ENCODE measurements around the gene CCDC106.

Gene CCDC106

DNA sequence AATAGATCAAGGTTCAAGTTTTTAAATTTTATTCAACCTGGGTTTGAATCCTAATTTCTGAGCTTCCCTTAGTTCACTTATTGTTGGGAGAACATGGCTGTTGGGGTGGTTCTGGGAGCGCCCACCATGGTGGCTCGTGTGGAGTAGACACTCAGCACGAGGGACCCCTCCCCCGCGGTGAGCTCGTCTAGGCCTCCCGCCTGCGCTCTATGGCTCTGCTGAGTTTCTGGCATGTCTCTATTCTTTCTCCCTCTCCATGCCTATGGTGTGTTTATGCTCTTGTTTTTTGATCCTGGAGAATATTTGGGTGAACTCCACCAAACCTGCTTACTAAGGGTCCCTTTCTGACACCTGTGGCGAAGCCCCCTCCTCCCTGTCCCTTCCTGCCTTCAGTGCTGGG is 25.5 kb downstream of the CCDC106 start:
- TF ChIP-seq, protein P1, sequence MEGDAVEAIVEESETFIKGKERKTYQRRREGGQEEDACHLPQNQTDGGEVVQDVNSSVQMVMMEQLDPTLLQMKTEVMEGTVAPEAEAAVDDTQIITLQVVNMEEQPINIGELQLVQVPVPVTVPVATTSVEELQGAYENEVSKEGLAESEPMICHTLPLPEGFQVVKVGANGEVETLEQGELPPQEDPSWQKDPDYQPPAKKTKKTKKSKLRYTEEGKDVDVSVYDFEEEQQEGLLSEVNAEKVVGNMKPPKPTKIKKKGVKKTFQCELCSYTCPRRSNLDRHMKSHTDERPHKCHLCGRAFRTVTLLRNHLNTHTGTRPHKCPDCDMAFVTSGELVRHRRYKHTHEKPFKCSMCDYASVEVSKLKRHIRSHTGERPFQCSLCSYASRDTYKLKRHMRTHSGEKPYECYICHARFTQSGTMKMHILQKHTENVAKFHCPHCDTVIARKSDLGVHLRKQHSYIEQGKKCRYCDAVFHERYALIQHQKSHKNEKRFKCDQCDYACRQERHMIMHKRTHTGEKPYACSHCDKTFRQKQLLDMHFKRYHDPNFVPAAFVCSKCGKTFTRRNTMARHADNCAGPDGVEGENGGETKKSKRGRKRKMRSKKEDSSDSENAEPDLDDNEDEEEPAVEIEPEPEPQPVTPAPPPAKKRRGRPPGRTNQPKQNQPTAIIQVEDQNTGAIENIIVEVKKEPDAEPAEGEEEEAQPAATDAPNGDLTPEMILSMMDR (IDR thresholded peaks at IDR 0.05; ENCODE audit: low read depth, low read length), result no peak
- DNase-seq (ENCODE audit: low read depth in 2 of 2), result no peak

DNA sequence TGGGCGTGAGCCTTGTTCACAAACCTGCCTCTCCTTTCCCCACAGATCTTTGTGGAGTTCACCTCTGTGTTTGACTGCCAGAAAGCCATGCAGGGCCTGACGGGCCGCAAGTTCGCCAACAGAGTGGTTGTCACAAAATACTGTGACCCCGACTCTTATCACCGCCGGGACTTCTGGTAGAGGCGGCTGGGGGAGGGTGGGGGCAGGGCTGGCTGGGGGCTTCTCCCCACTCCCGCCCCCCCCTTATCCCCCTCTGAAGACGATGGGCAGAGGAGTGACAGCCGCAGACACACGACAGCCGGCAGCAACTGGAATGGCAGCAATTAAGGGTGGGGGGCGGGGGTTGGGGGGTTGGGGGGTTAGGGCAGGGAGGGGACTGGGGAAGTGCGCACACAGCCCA is 25.9 kb downstream of the CCDC106 start:
- no peak overlapping the region for H3K4me3 ChIP-seq (replicated peaks in 1 of 2; ENCODE audit: low read depth in 2 of 2, low read length in 2 of 2)
- TF ChIP-seq, protein P1 (IDR thresholded peaks at IDR 0.05; ENCODE audit: low read depth, low read length), result no peak
- no peak for DNase-seq (ENCODE audit: low read depth in 2 of 2)

More for the DNA sequence above, 25.5 kb downstream of the CCDC106 start:
- no peak overlapping the region for H3K4me3 ChIP-seq (replicated peaks in 1 of 2; ENCODE audit: low read depth in 2 of 2, low read length in 2 of 2)

DNA sequence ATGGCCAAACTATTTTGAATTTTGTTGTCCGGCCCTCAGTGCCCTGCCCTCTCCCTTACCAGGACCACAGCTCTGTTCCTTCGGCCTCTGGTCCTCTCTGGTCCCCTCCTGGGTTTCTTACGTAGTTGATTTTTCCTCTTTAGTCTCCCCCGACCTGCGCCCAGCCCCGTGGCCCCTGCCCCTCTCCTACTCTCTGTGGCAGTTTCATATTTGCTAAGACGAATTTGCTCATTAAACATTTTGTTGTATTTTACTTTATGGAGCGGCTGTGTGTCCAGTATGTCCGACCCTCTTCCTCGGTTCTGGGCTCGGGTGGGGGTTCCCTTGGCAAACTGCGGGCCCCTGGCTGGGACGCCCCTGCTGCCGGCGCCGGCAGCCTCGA is 26.4 kb downstream of the CCDC106 start:
- no peak for DNase-seq (ENCODE audit: low read depth in 2 of 2)
- peak overlapping the region; percentile 81 to 83 for H3K4me3 ChIP-seq (replicated peaks in 1 of 2; ENCODE audit: low read depth in 2 of 2, low read length in 2 of 2)
- TF ChIP-seq, protein P1 (IDR thresholded peaks at IDR 0.05; ENCODE audit: low read depth, low read length), result no peak

DNA sequence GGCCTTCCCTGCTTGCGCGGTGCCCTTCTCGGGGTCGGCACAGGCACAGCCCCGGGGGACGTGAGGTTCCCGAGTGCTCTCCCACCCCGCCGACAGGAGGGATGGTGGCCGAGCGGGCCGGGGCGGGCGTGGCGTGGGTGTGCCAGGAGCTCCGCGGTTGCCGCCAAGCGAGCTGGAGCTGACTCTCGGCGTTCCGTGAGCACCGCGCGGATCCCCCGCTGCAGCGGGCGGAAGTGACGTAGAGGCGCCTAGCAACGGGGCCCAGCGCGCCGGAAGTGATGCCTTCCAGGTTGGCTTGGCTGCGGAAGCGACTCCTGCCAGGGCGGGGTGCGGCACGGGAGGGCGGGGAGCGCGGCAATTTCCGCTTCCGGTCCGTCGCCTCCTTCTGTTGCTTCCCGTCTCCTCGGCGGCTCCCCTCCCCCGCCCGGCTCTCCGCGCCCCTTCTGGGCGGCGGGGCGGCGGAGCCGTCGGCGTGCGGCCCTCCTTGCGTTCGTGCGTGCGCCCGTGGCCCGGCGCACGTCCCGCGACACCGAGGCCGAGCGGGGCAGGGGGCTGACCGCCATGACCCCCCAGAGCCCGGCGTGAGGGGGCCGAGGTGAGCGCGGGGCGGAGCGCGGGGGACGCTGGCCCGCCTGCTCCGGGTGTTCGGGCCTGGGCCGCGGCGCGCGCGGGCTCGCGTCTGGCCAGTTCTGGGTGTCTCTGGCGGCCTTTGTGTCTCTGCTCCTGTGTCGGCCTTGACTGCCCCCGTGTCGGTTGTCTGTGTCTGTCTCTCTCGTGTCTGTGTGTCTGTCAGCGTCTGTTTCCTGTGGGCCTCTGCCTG is 27.0 kb downstream of the CCDC106 start, which contains the start of gene EPN1:
Gene EPN1 (plus strand): TSS at position 386 of the 820 bp plus-strand sequence. CDS start 3,402 bp downstream, outside the sequence.
- peak within 1 kb of the TSS; percentile 81 to 83 for H3K4me3 ChIP-seq (replicated peaks in 1 of 2; ENCODE audit: low read depth in 2 of 2, low read length in 2 of 2)
- TF ChIP-seq, protein P1 (IDR thresholded peaks at IDR 0.05; ENCODE audit: low read depth, low read length), result no peak
- peak; percentile 96 to 97 for DNase-seq (ENCODE audit: low read depth in 2 of 2)

DNA sequence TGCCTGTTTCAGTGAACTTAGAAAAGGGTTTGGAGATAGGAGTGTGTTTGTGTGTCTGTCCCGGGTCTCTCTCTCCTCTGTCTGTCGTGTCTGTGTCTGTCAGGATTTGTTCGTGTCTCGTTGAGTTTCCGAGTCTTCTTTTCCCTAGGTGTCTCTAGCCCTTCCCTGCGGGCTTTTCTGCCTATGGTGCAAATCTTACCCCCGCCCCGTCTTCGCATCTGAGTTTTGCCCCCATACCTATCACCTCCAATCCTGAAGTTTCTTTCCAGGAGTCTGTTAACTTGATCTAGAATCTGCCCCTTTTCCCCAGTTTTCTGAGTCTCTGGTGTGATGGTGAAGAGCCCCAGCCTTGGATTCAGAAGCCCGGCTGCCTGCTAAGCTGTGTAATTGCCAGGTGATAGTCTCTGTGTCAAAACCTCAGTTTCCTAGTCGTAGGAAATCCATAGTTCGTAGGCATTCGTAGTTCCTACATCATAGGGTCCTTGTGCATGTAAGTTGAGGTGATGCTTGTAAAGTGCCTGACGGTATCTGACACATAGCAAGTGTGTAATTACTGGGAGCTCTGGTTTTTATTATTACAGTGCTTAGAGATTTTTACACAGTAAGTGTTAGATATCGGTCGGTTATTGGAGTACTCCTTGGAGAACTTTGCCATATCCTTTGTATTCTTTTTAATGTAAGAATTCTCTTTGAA is 27.8 kb downstream of the CCDC106 start:
- TF ChIP-seq, protein P1 (IDR thresholded peaks at IDR 0.05; ENCODE audit: low read depth, low read length), result no peak
- peak overlapping the region; percentile 81 to 83 for H3K4me3 ChIP-seq (replicated peaks in 1 of 2; ENCODE audit: low read depth in 2 of 2, low read length in 2 of 2)
- DNase-seq (ENCODE audit: low read depth in 2 of 2), result no peak

DNA sequence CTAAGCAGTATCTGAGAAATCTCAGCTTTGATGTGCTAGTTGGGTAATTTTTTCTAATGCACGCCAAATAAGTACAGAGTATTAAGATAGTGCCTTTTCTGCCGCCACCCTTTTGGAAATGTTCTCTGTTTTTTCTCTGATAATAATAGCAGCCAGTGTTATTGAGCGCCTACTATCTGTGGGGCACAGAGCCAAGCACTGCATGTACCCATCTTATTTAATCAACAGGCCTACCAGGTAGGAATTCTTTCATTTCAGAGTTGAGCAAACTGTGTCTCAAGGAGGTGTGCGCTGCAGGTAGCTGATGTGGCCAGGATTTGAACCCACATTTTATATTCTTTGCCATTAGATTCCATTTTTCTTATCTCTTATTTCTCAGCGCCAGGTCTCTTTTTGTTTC is 28.4 kb downstream of the CCDC106 start:
- TF ChIP-seq, protein P1 (IDR thresholded peaks at IDR 0.05; ENCODE audit: low read depth, low read length), result peak; percentile 23
- peak; percentile 32 to 39 for DNase-seq (ENCODE audit: low read depth in 2 of 2)
- H3K4me3 ChIP-seq (replicated peaks in 1 of 2; ENCODE audit: low read depth in 2 of 2, low read length in 2 of 2), result peak overlapping the region in 1 of 2 donors; percentile 83

All from cardiac fibroblast (primary cell).